ENCODE data around the gene CYP27A1. TPM values are rescaled to one million over a fixed set of nuclear protein-coding genes. Genes with fewer than 3 reads are reported as not detected.

The CYP27A1 gene
- total and polyA plus RNA-seq, 2 of the 4 experiments (the other 2 are of a cell fraction): 5.2 to 5.3 TPM

DNA sequence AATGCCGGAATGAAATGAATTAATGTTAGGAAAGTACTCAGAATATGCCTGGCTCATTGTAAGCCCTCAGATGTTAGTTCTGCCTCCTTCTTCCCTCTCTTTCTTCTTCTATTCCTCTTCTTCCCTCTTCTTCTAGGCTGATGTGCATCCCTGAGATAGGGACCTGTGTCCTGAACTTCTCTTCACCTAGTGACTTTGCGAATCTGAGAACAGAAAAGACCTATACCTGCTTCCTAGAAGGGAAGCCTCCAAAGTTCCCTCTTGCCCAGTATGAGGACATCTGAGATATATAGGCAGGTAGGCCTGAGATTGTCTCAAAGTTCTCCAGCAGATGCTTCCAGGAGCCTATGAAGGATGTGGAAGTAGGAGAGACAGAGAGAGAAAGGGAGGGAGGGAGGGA is 8.1 kb upstream of the CYP27A1 start:
- Histone ChIP-seq H4K20me1 (ENCODE audit: insufficient read depth, low read length) (no peaks in the 10 kb centered on the region), H2BK5ac (ENCODE audit: low read depth, low read length, poor library complexity, severe bottlenecking) (no peak overlapping the region), H3K18ac (ENCODE audit: low read depth, low read length) (no peak overlapping the region), H3K9me3 (ENCODE audit: control insufficient read depth, insufficient read depth, low read length) (peaks cover 6% of the 10 kb centered on the region), H3K4me3 (ENCODE audit: insufficient read depth, low read depth, low read length) (no peak overlapping the region), H4K8ac (ENCODE audit: low read depth in 2 of 2, low read length in 2 of 2) (no peak overlapping the region), H3K23ac (ENCODE audit: low read depth, low read length) (no peak overlapping the region), H4K91ac (ENCODE audit: insufficient read depth, low read depth, low read length) (no peak overlapping the region), H3K9me1 (ENCODE audit: insufficient read depth, low read length) (no peaks in the 10 kb centered on the region), H3K27me3 (ENCODE audit: control insufficient read depth, insufficient read depth, low read length) (no peaks in the 10 kb centered on the region), H3K79me1 (ENCODE audit: low read depth in 1 of 2, low read length in 2 of 2) (no peaks in the 10 kb centered on the region), H2BK15ac (ENCODE audit: low read depth, low read length) (no peak overlapping the region), H3K27ac (ENCODE audit: insufficient read depth, low read length) (no peak overlapping the region), H3K14ac (replicated peaks; ENCODE audit: low read depth, low read length) (no peak overlapping the region), H3K4me2 (ENCODE audit: low read depth, low read length) (no peak overlapping the region), H2AK5ac (ENCODE audit: low read depth, low read length) (no peak overlapping the region), H2AFZ (replicated peaks; ENCODE audit: low read length, poor library complexity) (no peak overlapping the region), H2BK120ac (ENCODE audit: low read depth, low read length) (no peak overlapping the region), H3K4ac (ENCODE audit: low read depth, low read length) (no peak overlapping the region), H3K9ac (ENCODE audit: low read depth, low read length) (no peak overlapping the region), H3K4me1 (ENCODE audit: control insufficient read depth, insufficient read depth, low read length) (no peaks in the 10 kb centered on the region), H2BK20ac (ENCODE audit: low read depth, low read length) (no peak overlapping the region), H2AK9ac (replicated peaks; ENCODE audit: low read depth, low read length, poor library complexity) (no peak overlapping the region), H4K5ac (ENCODE audit: low read depth, low read length) (no peak overlapping the region), H3K56ac (ENCODE audit: extremely low read depth, insufficient read depth, low read length) (no peak overlapping the region), H3K36me3 (ENCODE audit: control insufficient read depth, insufficient read depth, low read length) (peaks cover 4% of the 10 kb centered on the region; the same call in 1 of the 2 replicates)
- no CpG with 5 or more reads among the region's 2 CpGs for WGBS, 2 experiments (ENCODE audit: extremely low coverage in 2 of 2, insufficient read length in 1 of 2)
- BruUV-seq (replicated peaks): no TSS peak
- no peak for TF ChIP-seq MAZ (IDR thresholded peaks at IDR 0.05; ENCODE audit: borderline replicate concordance, low read depth, low read length)
- TF ChIP-seq RFX5 (IDR thresholded peaks at IDR 0.05; ENCODE audit: low read depth, low read length): no peak
- no peak for TF ChIP-seq FOS (IDR thresholded peaks at IDR 0.05; ENCODE audit: low read depth, low read length)
- TF ChIP-seq MXI1 (IDR thresholded peaks at IDR 0.05; ENCODE audit: borderline replicate concordance, low read depth, low read length): no peak
- TF ChIP-seq CEBPB (IDR thresholded peaks at IDR 0.05; ENCODE audit: low read depth, low read length): no peak
- TF ChIP-seq RAD21 (IDR thresholded peaks at IDR 0.05; ENCODE audit: low read length): no peak
- TF ChIP-seq CHD1 (IDR thresholded peaks at IDR 0.05; ENCODE audit: low read depth, low read length): no peak
- no peak for TF ChIP-seq RCOR1 (IDR thresholded peaks at IDR 0.05; ENCODE audit: insufficient replicate concordance, low read length)
- no peak for TF ChIP-seq POLR2A (IDR thresholded peaks at IDR 0.05; ENCODE audit: low read depth, low read length)
- TF ChIP-seq MAFK (IDR thresholded peaks at IDR 0.05; ENCODE audit: low read depth, low read length): no peak
- TF ChIP-seq, protein P1, sequence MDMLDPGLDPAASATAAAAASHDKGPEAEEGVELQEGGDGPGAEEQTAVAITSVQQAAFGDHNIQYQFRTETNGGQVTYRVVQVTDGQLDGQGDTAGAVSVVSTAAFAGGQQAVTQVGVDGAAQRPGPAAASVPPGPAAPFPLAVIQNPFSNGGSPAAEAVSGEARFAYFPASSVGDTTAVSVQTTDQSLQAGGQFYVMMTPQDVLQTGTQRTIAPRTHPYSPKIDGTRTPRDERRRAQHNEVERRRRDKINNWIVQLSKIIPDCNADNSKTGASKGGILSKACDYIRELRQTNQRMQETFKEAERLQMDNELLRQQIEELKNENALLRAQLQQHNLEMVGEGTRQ (IDR thresholded peaks at IDR 0.05; ENCODE audit: low read depth, low read length): no peak
- no peak for TF ChIP-seq BHLHE40 (IDR thresholded peaks at IDR 0.05; ENCODE audit: low read depth, low read length)
- ATAC-seq (ENCODE audit: low read depth): no peak
- ChIA-PET CTCF (no interaction called here), POLR2A (ENCODE audit: unreplicated experiment) (no interaction called here)
- intact Hi-C loops (cut with micrococcal nuclease) (no loop called here), dilution Hi-C loops (cut with HindIII; ENCODE audit: low sequenced_read_pairs, unreplicated experiment) (no loop called here), in situ Hi-C loops (cut with MboI; ENCODE audit: low sequenced_read_pairs) (no loop called here)
- DNase-seq: no peak

Data from IMR-90 (cell line).